ENCODE results near the gene TMEM117.
"Not testable (repeated sequence)": the region's sequence is repeated elsewhere in the genome, so short reads cannot be mapped to it uniquely, and the experiment has no call there.

The TMEM117 gene

DNA sequence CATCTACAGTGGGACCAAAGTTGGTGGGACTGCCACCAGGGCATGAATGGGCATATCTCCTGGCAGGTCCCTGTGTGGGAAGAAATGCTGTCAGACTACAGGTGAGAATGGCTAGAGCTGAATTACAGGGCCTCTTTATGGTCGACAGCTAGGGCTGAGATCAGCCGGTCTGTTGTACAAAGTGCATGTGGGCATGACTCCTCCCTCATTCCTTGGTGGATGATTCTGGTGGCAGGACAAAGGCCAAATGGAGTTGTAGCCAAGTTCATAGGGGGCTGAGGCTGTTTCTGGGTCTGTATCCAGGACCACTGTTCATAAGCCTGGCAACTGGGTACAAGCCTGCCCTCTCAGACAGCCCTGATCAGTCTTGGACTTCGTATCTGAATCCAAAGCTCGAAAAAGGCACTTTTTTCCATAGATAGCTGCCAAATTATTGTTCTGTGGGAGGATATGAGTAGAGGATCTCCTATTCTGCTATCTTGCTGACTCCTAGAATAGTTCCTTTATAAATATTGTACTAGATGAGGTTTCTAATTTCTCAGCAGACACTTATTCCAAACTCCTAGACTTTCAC is 460.8 kb downstream of the TMEM117 start:
- no peak for DNase-seq (ENCODE audit: low spot score)

GRCh38 chr12:44299524-44299923 is 463.6 kb downstream of the TMEM117 start:
- DNase-seq (ENCODE audit: low spot score): no peak

- no peak for DNase-seq (ENCODE audit: low spot score)
These were observed 471.8 kb downstream of the TMEM117 start for GRCh38 chr12:44307506-44308168.

DNA sequence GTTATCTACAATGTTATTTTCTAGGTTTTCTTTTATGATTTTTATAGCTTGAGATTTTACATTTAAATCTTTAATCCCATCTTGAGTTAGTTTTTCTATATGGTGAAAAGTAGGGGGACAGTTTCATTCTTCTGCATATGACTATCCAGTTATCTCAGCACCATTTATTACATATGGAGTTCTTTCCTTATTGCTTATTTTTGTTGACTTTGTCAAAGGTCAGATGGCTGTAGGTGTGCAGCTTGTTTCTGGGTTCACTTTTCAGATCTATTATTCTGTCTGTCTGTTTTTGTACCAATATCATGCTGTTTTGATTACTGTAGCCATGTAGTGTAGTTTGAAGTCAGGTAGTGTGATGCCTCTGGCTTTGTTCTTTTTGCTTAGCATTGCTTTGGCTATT is 477.3 kb downstream of the TMEM117 start:
- no peak for DNase-seq (ENCODE audit: low spot score)

- no peak for DNase-seq (ENCODE audit: low spot score)
These were observed 478.2 kb downstream of the TMEM117 start for GRCh38 chr12:44314007-44314500.

DNA sequence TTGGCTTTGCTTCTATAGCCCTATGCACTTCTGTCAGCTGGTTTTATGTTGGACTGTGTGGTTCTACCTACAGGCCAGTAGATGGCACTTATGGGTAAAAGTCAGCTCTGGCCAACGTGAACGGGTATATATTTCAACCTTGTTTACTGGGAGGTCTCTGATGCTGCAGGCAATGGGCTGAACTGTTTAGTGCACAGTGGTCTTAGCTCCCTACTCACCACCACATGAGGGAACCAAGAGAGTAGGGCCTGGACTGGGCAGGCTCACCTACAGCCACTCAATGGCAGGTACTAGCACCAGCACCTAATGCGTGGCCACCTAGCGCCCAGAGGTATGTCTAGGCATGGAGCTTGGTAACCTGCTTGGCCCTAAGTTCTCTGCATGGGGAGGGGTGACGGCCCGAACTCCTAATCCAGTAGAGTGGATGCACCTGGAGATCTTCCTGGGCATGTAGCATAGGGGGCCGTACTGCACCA is 481.8 kb downstream of the TMEM117 start:
- DNase-seq (ENCODE audit: low spot score): no peak

DNA sequence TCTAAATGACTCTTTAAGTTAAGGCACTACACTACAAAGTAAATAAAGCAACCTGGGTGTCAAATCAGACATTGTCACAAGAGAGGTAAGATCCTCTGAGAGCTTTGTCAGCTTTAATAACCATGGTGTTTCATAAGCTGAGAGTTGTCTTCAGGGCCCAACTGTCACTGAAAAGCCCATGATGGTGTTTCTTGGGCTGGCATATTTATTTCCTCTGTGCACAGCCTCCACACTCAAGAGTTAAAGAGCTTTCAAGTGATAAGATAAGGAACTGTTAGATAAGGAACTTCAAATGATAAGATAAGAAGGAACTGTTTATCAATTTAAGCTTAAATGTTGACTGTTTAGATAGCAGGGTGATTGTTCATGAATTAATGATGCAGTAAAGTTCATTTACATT is 495.4 kb downstream of the TMEM117 start:
- no peak for DNase-seq (ENCODE audit: low spot score)

DNA sequence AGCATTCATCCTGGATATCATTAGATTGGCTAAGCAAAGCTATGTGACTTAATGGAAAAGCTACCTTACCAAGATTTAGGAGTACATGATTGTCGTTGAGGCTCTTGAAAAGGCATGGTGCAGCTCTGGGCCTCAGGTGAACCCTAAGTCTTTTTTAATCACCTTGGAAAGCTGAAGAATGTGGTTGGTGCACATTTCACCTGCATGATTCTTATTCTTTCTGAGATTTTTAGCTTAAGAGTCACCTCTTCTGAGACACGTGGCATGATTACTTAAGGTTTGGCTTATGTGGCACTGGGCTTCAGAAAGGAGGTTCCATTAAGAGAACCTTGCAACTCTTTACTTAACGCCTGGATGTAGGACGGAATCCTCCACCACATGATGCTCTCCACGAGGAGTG is 498.5 kb downstream of the TMEM117 start:
- DNase-seq (ENCODE audit: low spot score): no peak

DNA sequence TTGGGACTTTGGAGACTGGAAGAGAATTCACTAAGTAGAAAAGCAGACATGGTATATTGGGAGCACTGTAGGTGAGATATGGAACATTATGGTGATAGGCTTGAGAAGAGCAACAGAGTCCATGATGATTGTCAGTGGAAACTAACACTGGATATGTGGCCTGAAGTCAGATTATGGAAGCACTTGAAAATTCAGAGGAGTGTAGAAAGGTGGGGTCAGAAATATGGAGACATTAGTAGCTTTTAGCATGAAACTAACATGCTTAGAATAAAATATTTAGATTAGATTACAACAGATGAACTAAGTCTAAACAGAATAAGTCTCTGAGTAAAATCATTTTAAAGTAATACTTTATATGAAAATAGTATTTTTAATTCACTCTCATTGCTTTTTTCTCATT is 499.1 kb downstream of the TMEM117 start:
- no peak for DNase-seq (ENCODE audit: low spot score)

- no peak for DNase-seq (ENCODE audit: low spot score)
These were observed 500.7 kb downstream of the TMEM117 start for GRCh38 chr12:44336577-44336976.

GRCh38 chr12:44342371-44342770 is 506.5 kb downstream of the TMEM117 start:
- DNase-seq (ENCODE audit: low spot score): no peak

GRCh38 chr12:44347145-44347544 is 511.3 kb downstream of the TMEM117 start:
- no peak for DNase-seq (ENCODE audit: low spot score)

DNA sequence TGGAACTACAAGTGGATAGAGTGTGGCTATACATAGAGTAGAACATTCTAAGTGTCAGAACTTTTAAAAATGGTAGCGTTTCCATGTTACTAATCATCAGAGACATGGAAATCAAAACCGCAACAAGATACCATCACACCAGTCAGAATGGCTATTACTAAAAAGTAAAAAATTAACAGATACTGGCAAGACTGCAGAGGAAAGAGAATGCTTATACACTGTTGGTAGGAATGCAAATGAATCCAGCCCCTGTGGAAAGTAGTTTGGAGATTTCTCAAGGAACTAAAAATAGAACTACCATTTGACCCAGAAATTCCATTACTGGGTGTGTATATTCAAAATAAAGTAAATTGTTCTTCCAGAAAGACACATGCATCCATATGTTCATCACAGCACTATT is 521.6 kb downstream of the TMEM117 start:
- DNase-seq (ENCODE audit: low spot score): no peak

- DNase-seq (ENCODE audit: low spot score): no peak
These were observed 522.8 kb downstream of the TMEM117 start for GRCh38 chr12:44358636-44359035.

DNA sequence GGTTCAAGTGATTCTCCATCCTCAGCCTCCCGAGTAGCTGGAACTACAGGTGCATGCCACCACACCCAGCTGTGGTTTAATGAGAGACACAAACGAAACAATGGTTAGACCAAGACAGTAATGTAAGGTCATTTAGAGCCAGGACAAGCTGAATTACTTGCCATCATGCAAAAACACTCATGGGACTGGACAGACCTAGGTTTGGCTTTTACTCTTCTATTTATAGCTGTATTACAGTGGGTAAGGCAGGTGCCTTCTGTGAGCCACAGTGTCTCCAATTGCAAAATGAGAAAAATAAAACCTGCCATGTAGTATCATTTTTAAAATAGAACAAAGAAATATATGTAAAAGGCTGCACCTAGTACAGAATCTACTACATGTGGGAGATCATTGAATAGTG is 527.1 kb downstream of the TMEM117 start:
- no peak for DNase-seq (ENCODE audit: low spot score)

DNA sequence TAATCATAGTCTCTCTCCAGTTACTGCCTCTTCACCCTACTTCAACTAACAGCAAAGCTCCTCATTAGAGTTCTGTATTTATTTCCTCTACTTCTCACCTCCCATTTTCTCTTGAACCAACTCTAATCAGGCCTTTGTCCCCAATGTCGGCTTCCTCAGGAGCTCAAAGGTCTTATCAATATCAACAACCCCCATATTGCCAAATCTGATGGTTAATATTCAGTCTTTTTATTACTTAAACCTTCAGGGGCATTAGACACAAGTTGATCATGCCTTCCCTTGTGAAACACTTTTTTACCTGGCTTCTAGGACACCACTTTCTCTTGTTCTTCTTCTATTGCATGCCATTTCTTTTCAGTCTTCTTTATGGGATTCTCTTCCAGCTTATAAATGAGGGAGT is 531.3 kb downstream of the TMEM117 start:
- DNase-seq (ENCODE audit: low spot score): no peak

- no peak for DNase-seq (ENCODE audit: low spot score)
These were observed 532.0 kb downstream of the TMEM117 start for GRCh38 chr12:44367916-44368315.

- DNase-seq (ENCODE audit: low spot score): no peak
These were observed 534.1 kb downstream of the TMEM117 start for GRCh38 chr12:44369998-44370397.

DNA sequence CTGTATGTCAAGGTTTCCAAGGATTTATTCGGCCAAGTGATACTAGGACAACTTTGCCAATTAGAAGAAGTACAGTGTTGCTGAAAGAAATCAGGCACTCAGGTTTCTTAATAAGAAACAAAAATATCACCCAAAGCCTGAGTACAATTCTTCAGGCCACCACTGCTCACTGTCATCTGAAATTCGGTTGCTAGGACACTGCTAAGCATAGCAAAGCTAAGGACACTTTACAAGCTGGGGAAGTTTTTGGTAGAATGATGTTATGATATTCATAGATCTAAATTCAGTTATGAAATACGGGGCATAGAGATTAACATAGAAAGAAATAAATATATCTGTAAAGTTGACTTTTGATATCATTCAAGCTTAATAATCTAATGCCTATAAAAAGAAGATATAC is 535.1 kb downstream of the TMEM117 start:
- DNase-seq (ENCODE audit: low spot score): no peak

DNA sequence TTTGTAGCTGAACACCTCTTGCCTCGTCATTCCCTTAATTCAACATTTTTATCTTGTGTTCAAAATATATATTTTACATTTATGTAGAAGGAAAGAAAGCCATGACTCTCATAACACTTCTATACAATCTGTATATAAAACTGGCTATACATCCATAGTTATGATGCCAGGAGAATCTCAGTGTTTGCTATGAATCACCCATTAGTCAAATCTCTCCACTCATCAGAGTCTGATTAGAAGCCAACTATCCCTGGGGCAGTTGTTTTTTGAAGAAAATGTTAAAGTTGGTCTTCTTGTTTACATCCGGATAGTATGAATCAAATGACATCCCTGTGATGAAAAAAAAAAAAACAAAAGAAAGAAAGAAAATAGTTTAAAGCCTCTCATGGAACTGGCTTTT is 536.4 kb downstream of the TMEM117 start:
- DNase-seq (ENCODE audit: low spot score): no peak

GRCh38 chr12:44375694-44376093 is 539.8 kb downstream of the TMEM117 start:
- no peak for DNase-seq (ENCODE audit: low spot score)

GRCh38 chr12:44377443-44378187 is 541.7 kb downstream of the TMEM117 start:
- no peak for DNase-seq (ENCODE audit: low spot score)

- DNase-seq (ENCODE audit: low spot score): not testable (repeated sequence)
These were observed 543.2 kb downstream of the TMEM117 start for GRCh38 chr12:44379113-44379512.
